Stimulated activated CD8-positive, alpha-beta memory T cell treated with anti-CD3 and anti-CD28 coated beads, Interleukin-7, amount 100 ng/mL, for 24 hours (primary cell): ENCODE measurements around the gene RASA3.
"Not testable (repeated sequence)": the region's sequence is repeated elsewhere in the genome, so short reads cannot be mapped to it uniquely, and the experiment has no call there.

ENCODE experiments used
- DNase-seq: peaks from one replicate; pipeline ENCODE4 v3.0.0-alpha.2; 2020; ENCODE audit warnings: low read depth

Gene RASA3

DNA sequence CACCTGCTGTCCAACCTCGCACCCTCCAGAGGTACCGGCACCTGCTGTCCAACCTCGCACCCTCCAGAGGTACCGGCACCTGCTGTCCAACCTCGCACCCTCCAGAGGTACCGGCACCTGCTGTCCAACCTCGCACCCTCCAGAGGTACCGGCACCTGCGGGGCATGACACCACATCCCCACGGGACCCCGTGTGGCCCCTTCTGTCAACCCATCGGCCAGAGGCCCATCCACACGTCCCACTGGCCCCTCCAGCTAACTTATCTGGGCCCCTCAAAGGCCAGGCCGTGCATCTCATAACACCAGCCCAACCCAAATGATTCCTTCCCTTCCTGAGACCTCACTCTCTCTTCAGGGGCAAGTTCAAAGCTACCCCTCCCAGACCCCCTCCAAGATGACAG, 6.3 kb downstream of the RASA3 start:
- not testable (repeated sequence) for DNase-seq

GRCh38 chr13:114125589-114125988, 6.8 kb downstream of the RASA3 start:
- DNase-seq: no peak

GRCh38 chr13:114124921-114125320, 7.5 kb downstream of the RASA3 start:
- DNase-seq: peak; percentile 52

- DNase-seq: no peak
Measured at GRCh38 chr13:114124431-114124830, 8.0 kb downstream of the RASA3 start.

DNA sequence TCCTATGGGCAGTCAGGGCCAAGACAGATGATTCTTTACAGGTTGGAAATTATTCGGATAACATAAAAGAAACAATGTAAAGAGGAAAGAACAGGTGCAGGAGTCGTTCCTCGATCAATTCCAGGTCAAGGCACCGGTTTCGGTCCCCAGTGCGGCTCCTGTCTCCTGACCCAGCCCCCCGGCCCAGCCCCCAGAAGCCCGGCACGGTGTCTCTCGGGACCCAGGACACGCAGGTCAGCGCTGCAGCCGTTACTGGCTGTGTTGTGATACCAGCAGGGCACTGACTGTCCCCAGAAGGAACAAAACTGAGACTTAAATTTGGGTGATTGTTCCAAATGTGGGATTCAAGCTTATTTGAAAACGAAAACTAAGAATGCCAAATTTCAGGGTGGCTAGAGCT, 8.5 kb downstream of the RASA3 start:
- no peak for DNase-seq

DNA sequence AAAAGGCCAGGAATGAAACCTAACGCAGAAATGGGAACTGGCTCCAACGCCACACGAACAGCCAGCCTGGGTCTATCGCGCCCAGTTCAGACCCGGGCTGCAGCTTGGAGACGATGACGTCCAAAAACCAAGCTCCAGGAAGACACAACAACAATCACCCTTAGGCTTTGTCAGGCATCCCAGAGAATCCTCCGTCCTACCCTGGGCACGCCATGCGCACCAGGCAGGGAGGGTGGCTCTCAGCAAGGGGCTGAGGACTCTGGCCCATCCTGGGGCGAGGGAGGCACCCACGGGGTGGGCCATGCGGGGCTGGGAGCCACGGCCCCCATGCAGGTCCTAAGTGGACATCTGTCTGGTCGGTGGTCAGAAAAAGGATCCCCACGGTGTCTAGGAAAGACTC, 9.0 kb downstream of the RASA3 start:
- DNase-seq: no peak

DNA sequence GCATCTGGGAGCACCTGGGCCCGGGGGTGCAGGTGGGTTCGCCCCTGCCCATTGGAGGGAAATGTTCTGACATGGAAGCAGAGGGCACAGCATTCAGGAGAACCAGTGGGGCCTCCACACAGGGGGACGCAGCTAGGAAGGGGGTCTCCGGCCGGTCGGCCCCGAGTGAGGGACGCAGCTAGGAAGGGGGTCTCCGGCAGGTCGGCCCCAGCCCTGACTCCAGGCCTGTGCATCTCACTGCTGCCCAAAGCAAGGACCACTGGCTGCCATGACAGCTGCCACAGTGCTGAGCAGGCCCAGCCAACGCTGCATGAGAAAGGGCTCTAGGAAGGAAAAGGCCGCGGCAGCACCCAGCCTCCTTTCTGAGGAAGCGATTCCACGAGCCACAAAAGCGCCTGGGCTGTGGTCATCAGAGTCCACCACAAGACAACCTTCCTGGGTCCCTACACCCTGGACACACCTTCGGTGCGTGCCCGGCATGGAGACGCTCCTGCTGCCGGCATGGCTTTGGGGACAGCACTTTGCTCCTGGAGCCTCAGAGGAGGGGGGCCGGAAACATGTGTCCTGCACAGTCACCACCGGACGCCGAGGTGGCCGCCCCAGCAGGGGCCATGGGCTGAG, 9.7 kb downstream of the RASA3 start:
- no peak for DNase-seq

GRCh38 chr13:114122127-114122511, 10.3 kb downstream of the RASA3 start:
- no peak for DNase-seq

DNA sequence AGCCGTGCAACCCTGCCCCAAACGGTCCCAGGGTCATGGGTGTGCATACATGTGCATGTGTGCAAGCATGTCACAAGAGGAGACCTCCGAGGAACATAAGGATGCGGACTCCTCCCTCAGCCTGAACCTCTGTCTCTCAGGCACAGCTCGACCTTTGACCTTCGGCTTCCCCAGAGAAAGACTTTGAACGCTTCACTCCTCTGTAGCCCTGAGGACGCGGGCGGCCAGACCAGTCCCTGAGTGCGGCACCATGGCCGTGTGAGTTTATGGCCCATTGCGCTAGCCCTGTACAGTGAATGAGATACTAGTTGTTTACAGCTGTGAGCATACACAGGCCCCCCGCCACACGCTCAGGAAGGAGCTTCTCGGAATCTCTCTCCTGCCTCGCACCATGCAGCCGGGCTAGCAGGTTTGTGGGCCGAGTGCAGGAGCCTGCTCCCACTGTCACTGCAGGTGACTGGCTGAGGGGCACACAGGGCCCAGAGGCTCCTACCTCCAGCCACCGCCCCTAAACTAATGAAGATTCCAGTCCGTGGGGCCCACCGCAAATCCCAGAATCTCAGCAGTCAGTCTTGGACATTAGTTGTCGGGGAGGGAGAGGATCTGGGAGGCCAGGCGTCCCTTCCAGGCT, 10.8 kb downstream of the RASA3 start:
- DNase-seq: no peak

GRCh38 chr13:114121031-114121430, 11.4 kb downstream of the RASA3 start:
- DNase-seq: no peak

DNA sequence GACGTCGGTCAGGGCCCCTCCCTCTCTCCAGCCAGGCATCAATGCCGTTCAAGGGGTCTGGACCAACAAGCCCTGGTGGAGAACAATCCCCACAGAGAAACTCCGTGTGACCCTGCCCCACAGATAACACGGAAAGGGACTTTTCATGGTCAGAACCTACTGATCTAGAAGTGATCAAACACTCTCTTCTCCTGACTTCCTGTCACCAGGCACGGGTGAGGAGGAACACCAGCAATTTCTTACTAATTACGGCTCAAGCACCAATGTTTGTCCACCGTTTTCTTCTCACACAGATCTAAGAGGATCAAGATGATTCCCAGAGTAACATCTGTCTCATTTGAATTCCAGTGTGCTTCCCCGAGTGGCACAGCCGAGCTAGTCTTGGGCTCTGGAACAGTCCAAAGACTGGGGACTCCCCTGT, 11.8 kb downstream of the RASA3 start:
- DNase-seq: no peak

GRCh38 chr13:114119196-114119595, 13.2 kb downstream of the RASA3 start:
- no peak for DNase-seq

GRCh38 chr13:114118511-114119123, 13.8 kb downstream of the RASA3 start:
- no peak for DNase-seq

DNA sequence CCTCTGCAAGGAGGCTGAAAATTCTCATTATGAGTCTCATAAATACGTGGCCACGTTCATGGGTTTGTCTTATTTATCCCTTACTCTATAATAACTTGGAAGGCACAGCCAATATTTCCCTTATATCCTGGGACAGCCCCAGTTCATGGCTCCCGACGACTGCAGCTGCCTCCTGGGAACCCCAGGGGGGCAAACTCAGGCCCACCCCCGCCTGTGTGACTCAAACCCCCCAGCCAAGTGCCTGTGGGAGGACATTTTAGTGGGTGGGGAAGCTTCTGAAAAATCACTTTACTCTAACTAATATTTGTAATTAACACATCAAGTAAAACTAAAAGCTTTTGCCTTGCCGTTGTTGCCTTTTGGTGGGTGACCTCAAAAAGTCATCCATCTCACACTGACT, 14.3 kb downstream of the RASA3 start:
- DNase-seq: no peak

GRCh38 chr13:114117341-114117874, 15.0 kb downstream of the RASA3 start:
- not testable (repeated sequence) for DNase-seq

DNA sequence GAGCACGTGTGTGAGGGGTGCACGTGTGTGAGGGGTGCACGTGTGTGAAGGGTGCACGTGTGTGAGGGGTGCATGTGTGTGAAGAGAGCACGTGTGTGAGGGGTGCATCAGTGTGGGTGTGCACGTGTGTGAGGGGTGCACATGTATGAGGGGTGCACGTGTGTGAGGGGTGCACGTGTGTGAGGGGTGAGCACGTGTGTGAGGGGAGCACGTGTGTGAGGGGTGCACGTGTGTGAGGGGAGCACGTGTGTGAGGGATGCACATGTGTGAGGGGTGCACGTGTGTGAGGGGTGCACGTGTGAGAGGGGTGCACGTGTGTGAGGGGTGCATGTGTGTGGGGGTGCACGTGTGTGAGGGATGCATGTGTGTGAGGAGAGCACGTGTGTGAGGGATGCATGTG, 15.7 kb downstream of the RASA3 start:
- no peak for DNase-seq

GRCh38 chr13:114115796-114116195, 16.6 kb downstream of the RASA3 start:
- DNase-seq: no peak

- DNase-seq: no peak
Measured at GRCh38 chr13:114115191-114115671, 17.2 kb downstream of the RASA3 start.

DNA sequence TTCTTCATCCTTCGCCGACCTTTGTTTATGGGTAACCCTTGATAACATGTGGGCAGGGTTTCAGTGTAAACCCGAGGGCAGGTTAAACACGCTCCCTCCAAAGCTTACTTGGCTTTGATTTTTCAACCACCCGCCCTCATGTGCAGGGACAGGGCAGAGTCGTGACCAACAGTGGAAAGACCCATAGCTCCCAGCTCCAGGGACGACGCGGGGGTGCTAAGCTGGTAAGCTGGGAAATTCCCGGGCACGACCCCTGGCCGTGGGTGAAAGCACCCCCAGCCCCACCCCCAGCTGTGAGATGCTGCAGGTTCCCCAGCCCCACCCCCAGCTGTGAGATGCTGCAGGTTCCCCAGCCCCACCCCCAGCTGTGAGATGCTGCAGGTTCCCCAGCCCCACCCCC, 17.8 kb downstream of the RASA3 start:
- DNase-seq: not testable (repeated sequence)

DNA sequence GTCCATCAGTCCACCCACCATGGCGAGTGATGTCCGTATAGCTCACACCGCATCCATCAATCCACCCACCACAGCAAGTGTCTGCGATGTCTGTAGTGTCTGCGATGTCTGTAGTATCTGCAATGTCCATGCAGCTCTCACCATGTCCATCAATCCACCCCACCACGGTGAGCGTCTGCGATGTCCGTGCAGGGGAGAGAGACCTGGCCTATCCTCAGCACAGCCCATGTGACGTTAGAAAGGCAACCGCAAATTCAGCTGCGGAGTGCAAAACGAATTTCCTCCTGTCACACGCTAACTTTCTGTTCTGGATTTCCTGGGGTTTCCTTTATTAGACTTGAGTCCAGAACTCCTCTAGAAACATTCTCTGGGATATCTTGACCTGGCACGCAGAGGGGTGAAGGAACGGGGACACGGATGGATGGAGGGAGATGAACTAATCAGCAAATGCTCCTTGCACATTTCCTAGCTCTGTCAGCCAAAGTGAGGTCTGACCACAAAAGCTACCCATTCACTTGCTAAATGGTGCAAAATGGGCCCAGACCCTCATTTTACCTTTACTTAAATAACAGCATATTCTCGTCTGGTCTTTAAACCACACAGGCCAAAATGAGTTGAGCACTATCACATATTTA, 18.3 kb downstream of the RASA3 start:
- no peak for DNase-seq

- not testable (repeated sequence) for DNase-seq
Measured at GRCh38 chr13:114113395-114113794, 19.0 kb downstream of the RASA3 start.

- DNase-seq: no peak
Measured at GRCh38 chr13:114112826-114113322, 19.5 kb downstream of the RASA3 start.
